Keratinocyte (primary cell): Measurements from ENCODE around the gene CLDN6. TPM values are rescaled to one million over a fixed set of nuclear protein-coding genes. Genes with fewer than 3 reads are reported as not detected.

Experiments used
- DNase-seq: peaks from one replicate; pipeline ENCODE4 v3.0.0-alpha.2; 2011; ENCODE audit warnings: low read depth, missing footprints, low spot score
- FAIRE-seq: peaks from 2 replicates; lab custom pipeline; 2011; peaks lifted over from hg19 to GRCh38; lab: Jason Lieb, UNC
- H2AFZ ChIP-seq: 2 replicates; pipeline ENCODE4 v1.6.0; 2012; ENCODE audit warnings: low read length, control low read depth, inconsistent platforms; ENCODE audit not compliant: control insufficient read depth
- H3K27ac ChIP-seq: 2 replicates; pipeline ENCODE4 v1.5.1; 2011; ENCODE audit warnings: low read length; ENCODE audit not compliant: control insufficient read depth, insufficient read depth
- H3K27me3 ChIP-seq: 3 replicates; pipeline ENCODE4 v1.6.0; 2011; ENCODE audit warnings: low read length; ENCODE audit not compliant: control insufficient read depth, insufficient read depth; ENCODE audit errors: extremely low read depth
- H3K36me3 ChIP-seq, 2 experiments: 2 replicates in 1 of 2; 3 replicates in 1 of 2; pipeline ENCODE4 v1.5.1; 2011; ENCODE audit warnings: low read length in 2 of 2, mild to moderate bottlenecking in 1 of 2; ENCODE audit not compliant: control insufficient read depth in 2 of 2, insufficient read depth in 2 of 2; ENCODE audit errors: extremely low read depth in 1 of 2
- H3K4me1 ChIP-seq: 3 replicates; pipeline ENCODE4 v1.5.1; 2011; ENCODE audit warnings: low read length; ENCODE audit not compliant: control insufficient read depth, insufficient read depth; ENCODE audit errors: extremely low read depth
- H3K4me2 ChIP-seq: 3 replicates; pipeline ENCODE4 v1.6.0; 2011; ENCODE audit warnings: low read depth, low read length; ENCODE audit not compliant: control insufficient read depth, insufficient read depth; ENCODE audit errors: extremely low read depth
- H3K4me3 ChIP-seq, 3 experiments: fragments of 200-600 bp in 1 of 3; sonication (generic) in 1 of 3; 2 replicates in 2 of 3; 3 replicates in 1 of 3; pipeline ENCODE4 v1.5.1; 2011 to 2016; ENCODE audit warnings: low read length in 3 of 3, mild to moderate bottlenecking in 3 of 3, control low read depth in 2 of 3, inconsistent platforms in 1 of 3, low read depth in 1 of 3, mixed read lengths in 1 of 3, mixed run types in 1 of 3, moderate library complexity in 1 of 3; ENCODE audit not compliant: control insufficient read depth in 2 of 3, insufficient read depth in 2 of 3; ENCODE audit errors: extremely low read depth in 1 of 3
- H3K79me2 ChIP-seq: 2 replicates; pipeline ENCODE4 v1.6.0; 2012; ENCODE audit warnings: low read length; ENCODE audit not compliant: control insufficient read depth, insufficient read depth
- H3K9ac ChIP-seq: 3 replicates; pipeline ENCODE4 v1.6.0; 2011; ENCODE audit warnings: low read length; ENCODE audit not compliant: control insufficient read depth, insufficient read depth; ENCODE audit errors: extremely low read depth
- H3K9me1 ChIP-seq: 3 replicates; pipeline ENCODE4 v1.6.0; 2011; ENCODE audit warnings: low read length; ENCODE audit not compliant: control insufficient read depth, insufficient read depth; ENCODE audit errors: extremely low read depth
- H3K9me3 ChIP-seq: 2 replicates; pipeline ENCODE4 v1.5.1; 2012; ENCODE audit warnings: low read depth, low read length; ENCODE audit not compliant: control insufficient read depth
- H4K20me1 ChIP-seq: 3 replicates; pipeline ENCODE4 v1.6.0; 2011; ENCODE audit warnings: low read length; ENCODE audit not compliant: control insufficient read depth, insufficient read depth; ENCODE audit errors: extremely low read depth
- EZH2 ChIP-seq: IDR thresholded peaks from one replicate; pipeline ENCODE4 v1.6.1; 2012; ENCODE audit warnings: inconsistent platforms, mild to moderate bottlenecking, low read length, moderate library complexity
- dilution Hi-C: fragments of 300-500 bp; cut with MboI; formaldehyde crosslinking; loops from one replicate; pipeline ENCODE4 v1.7.0; 2020; ENCODE audit warnings: low sequenced_read_pairs; ENCODE audit not compliant: extremely low pct_ligation_motif_present
- polyA plus RNA-seq, 5 experiments: library from polyadenylated mRNA; depleted of rRNA in 3 of 5; stranded (reverse) in 3 of 5; stranded (forward) in 1 of 5; unstranded in 1 of 5; fragments of >200 nt; gene quantifications; 1 replicate in 1 of 5; 2 replicates in 3 of 5; 3 replicates in 1 of 5; pipeline versions ENCODE4 v1.2.1 to v1.2.3, GENCODE V29; 2011 to 2012; ENCODE audit warnings: missing spikeins in 2 of 5, low read depth in 1 of 5, low replicate concordance in 1 of 5
- TF ChIP-seq, protein P1 (sequence below), 3 experiments: IDR thresholded peaks in 1 of 3; conservative IDR thresholded peaks in 1 of 3; optimal IDR thresholded peaks in 1 of 3; 2 replicates in 2 of 3; 3 replicates in 1 of 3; pipeline versions ENCODE3 to v1.5.1; 2011; ENCODE audit warnings: low read length in 3 of 3, mild to moderate bottlenecking in 3 of 3, moderate library complexity in 2 of 3, control low read depth in 1 of 3, inconsistent platforms in 1 of 3; ENCODE audit not compliant: insufficient read depth in 2 of 3; ENCODE audit errors: extremely low read depth in 1 of 3

Gene CLDN6
- polyA plus RNA-seq, 1 donor (not counting 4 experiments of a cell fraction or from before 2014, with no cell fraction given), result not detected

DNA sequence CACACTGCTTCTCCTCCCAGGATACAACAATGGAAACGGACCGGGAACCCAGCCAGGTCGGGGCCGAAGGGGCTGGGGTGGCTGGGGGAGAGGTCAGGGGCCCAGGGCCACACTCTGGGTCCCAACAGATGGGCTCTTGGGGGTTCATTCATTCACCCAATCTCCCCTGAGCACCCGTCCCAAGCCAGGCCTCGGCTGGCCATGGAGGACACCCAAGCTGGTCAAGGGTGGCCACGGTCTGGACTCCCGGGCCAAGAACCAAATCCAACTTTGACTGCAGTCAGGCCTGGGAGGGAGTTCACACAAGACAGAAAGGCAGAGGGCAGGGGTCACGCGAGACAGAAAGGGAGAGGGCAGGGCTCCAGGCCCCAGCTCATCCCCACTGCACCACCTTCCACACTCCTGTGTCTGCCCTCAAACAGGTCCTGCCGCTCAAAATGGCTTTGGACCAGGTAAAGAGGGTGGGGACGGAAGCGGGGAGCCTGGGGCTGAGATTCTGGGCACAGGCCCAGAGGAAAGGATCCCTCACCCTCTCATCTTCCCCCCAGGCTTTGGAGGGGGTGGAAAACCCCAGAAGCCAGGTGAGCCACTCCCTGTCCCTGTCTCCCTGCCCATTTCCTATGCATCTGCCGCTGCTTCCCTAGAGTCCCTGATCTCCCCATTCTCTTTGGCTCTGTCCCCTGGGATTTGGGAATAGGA, 25.5 kb downstream of the CLDN6 start:
- peak overlapping the region; percentile 22 for H3K9ac ChIP-seq
- H3K36me3 ChIP-seq, result no peaks in the 10 kb centered on the region
- H3K27ac ChIP-seq, result peak overlapping the region; percentile 73
- dilution Hi-C loops, result no loop called here
- no peak for DNase-seq
- H3K4me2 ChIP-seq, result peak overlapping the region; percentile 73
- H3K27me3 ChIP-seq, result no peaks in the 10 kb centered on the region
- H3K4me1 ChIP-seq, result peaks cover 49% of the 10 kb centered on the region
- FAIRE-seq, result peak; percentile 89
- H3K9me1 ChIP-seq, result no peaks in the 10 kb centered on the region
- H3K79me2 ChIP-seq, result no peaks in the 10 kb centered on the region
- peak overlapping the region in 1 of 3 experiments; percentile 38 for H3K4me3 ChIP-seq
- no peaks in the 10 kb centered on the region for H4K20me1 ChIP-seq
- peak overlapping the region; percentile 30 for H2AFZ ChIP-seq
- TF ChIP-seq, protein P1, sequence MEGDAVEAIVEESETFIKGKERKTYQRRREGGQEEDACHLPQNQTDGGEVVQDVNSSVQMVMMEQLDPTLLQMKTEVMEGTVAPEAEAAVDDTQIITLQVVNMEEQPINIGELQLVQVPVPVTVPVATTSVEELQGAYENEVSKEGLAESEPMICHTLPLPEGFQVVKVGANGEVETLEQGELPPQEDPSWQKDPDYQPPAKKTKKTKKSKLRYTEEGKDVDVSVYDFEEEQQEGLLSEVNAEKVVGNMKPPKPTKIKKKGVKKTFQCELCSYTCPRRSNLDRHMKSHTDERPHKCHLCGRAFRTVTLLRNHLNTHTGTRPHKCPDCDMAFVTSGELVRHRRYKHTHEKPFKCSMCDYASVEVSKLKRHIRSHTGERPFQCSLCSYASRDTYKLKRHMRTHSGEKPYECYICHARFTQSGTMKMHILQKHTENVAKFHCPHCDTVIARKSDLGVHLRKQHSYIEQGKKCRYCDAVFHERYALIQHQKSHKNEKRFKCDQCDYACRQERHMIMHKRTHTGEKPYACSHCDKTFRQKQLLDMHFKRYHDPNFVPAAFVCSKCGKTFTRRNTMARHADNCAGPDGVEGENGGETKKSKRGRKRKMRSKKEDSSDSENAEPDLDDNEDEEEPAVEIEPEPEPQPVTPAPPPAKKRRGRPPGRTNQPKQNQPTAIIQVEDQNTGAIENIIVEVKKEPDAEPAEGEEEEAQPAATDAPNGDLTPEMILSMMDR (optimal IDR thresholded peaks at IDR 0.05 in 1 of 3, IDR thresholded peaks at IDR 0.05 in 1 of 3, conservative IDR thresholded peaks at IDR 0.05 in 1 of 3; ENCODE audit: extremely low read depth in 1 of 3, insufficient read depth in 2 of 3, low read length in 3 of 3), result no peak
- TF ChIP-seq EZH2, result no peak
- H3K9me3 ChIP-seq, result no peaks in the 10 kb centered on the region

DNA sequence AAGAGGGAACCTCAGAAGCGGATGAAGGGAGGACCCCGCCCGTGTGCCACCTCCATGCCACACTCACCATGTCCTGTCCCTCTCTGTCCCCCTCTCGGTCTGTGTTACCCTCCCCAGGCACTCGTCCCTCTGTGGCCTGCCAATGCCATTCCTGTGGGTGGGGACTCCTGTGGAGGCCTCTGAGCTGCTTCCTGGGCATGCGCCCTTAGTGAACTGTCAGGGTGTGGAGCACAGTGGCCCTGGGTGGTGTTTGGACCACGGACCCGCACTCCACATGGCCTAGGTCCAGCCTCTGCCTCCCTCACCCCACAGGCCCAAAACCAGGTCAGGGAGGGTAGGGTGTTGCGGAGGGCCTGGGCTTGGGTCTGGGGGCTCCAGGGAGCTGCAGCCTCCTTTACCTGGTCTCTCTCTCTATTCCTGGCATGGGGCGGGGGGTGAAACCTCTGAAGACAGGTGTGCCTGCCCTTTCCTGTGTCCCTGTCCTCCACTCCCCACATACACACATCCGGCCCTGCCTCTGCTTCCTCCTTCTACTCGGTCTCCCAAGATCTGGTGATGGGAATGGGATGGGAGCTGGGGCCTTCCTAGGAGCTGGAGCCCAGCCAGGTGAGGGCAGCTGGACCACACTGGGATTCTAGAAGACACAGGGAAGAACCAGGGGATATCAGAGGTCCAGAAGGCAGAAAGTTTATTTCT, 26.3 kb downstream of the CLDN6 start:
- no peak overlapping the region for H3K27ac ChIP-seq
- no peak for TF ChIP-seq EZH2
- TF ChIP-seq, protein P1 (optimal IDR thresholded peaks at IDR 0.05 in 1 of 3, IDR thresholded peaks at IDR 0.05 in 1 of 3, conservative IDR thresholded peaks at IDR 0.05 in 1 of 3; ENCODE audit: extremely low read depth in 1 of 3, insufficient read depth in 2 of 3, low read length in 3 of 3), result no peak
- no peaks in the 10 kb centered on the region for H4K20me1 ChIP-seq
- DNase-seq (no peak), FAIRE-seq (peak; percentile 48)
- no peak overlapping the region for H3K9ac ChIP-seq
- H3K4me2 ChIP-seq, result no peak overlapping the region
- H3K36me3 ChIP-seq, result no peaks in the 10 kb centered on the region
- peaks cover 49% of the 10 kb centered on the region for H3K4me1 ChIP-seq
- no peaks in the 10 kb centered on the region for H3K27me3 ChIP-seq
- no peaks in the 10 kb centered on the region for H3K9me3 ChIP-seq
- H2AFZ ChIP-seq, result no peak overlapping the region
- H3K9me1 ChIP-seq, result no peaks in the 10 kb centered on the region
- dilution Hi-C loops, result no loop called here
- no peaks in the 10 kb centered on the region for H3K79me2 ChIP-seq
- H3K4me3 ChIP-seq, result no peak overlapping the region
